ENCODE data around the gene ZNF444.
"Not testable (repeated sequence)": the region's sequence is repeated elsewhere in the genome, so short reads cannot be mapped to it uniquely, and the experiment has no call there.

Gene ZNF444

DNA sequence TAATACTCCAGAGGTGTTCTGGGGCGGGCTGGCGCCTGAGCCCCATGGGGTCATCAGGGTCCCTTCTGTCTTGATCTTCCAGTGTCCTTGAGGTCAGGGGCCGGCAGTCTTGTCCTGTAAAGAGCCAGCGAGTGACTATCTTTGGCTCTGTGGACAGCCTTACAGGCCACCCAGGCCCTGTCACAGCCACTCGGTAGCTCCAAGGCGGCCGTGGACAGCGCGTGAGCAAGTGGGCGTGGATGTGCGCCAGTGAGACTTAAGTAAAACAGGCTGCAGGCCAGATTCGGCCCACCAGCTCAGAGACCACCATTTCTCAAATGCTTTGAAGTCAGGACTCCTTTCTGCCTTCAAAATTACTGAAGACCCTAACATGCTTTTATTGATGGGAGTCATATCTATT lies 3.7 kb downstream of the ZNF444 start:
- in situ Hi-C loops (cut with MboI; ENCODE audit: low sequenced_read_pairs), result no loop called here

DNA sequence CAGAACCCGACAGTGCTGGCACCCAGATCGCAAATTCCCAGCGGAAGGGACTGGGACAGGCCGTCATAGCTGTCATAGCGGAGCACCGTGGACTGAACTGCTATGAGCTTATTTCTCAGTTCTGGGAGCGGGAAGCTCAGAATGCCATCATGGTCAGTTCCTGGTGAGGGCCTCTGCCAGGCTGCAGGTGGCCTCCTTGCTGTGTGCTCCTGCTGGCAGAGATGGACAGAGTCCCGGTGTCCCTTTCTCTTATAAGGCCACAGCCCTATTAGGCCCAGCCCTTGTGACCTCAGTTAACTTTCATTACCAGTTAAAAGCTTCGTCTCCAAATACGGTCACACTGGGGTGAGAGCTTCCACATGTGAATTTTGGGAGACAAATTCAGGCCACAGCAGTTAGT lies 4.6 kb downstream of the ZNF444 start:
- in situ Hi-C loops (cut with MboI; ENCODE audit: low sequenced_read_pairs), result no loop called here

DNA sequence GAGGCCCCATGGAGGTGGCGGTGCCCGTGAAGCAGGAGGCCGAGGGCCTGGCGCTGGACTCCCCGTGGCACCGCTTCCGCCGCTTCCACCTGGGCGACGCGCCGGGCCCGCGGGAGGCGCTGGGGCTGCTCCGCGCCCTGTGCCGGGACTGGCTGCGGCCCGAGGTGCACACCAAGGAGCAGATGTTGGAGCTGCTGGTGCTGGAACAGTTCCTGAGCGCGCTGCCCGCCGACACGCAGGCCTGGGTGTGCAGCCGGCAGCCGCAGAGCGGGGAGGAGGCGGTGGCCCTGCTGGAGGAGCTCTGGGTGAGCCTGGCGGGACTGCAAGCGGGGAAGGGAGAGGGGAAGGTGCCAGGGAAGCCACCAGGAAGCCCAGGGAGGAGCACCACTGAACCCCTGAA lies 5.8 kb downstream of the ZNF444 start:
- in situ Hi-C loops (cut with MboI; ENCODE audit: low sequenced_read_pairs), result no loop called here

DNA sequence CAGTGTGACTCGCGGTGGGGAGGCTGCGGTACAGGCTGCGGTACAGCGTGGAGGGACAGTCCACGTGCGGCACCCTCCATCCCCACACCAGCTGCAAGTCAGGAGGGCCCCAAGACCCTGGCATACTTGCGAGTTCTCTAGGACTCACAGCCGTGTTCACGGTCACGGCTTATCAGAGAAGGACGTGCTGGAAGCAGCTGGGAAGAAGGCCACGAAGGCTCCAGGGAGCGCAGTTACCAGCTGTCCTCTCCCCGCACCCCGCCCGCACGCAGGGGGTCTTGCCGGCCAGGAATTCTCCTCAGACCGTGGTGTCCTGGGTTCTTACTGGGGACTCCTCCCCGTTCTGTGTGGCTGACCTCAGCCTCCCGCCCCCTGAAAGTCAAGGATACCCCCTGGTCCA lies 6.2 kb downstream of the ZNF444 start:
- in situ Hi-C loops (cut with MboI; ENCODE audit: low sequenced_read_pairs), result no loop called here

DNA sequence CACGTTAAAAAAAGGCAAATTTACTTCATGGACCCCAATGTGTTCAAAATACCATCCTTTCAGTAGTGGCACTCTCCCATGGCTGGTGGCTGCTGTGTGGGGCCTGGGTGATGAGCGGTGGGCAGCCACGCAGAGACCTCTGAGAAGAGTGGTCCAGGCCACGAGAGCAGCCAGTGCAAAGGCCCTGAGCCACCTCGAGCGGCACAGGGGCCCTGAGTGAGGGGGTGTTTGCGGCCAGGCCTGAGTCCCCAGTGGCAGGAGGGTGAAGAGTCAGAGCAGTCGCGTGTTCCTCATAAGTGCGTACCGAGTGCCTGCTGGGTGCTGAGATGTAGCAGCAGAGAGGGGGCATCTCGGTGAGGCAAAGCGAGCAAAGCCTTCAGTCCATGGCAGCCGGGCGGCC lies 7.0 kb downstream of the ZNF444 start:
- in situ Hi-C loops (cut with MboI; ENCODE audit: low sequenced_read_pairs), result no loop called here

DNA sequence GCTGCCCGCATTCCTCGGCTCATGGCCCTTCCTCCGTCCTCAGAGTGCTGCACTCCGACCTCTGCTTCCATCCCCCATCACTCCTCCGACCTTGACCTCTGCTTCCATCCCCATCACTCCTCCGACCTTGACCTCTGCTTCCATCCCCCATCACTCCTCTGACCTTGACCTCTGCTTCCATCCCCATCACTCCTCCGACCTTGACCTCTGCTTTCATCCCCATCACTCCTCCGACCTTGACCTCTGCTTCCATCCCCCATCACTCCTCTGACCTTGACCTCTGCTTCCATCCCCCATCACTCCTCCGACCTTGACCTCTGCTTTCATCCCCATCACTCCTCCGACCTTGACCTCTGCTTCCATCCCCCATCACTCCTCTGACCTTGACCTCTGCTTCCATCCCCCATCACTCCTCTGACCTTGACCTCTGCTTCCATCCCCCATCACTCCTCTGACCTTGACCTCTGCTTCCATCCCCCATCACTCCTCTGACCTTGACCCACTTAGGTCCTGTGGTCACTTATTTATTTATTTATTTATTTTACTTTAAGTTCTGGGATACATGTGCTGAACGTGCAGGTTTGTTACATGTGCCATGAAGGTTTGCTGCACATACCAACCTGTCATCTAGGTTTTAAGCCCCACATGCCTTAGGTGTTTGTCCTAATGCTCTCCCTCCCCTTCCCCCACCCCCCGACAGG lies 8.0 kb downstream of the ZNF444 start:
- in situ Hi-C loops (cut with MboI; ENCODE audit: low sequenced_read_pairs), result not testable (repeated sequence)

DNA sequence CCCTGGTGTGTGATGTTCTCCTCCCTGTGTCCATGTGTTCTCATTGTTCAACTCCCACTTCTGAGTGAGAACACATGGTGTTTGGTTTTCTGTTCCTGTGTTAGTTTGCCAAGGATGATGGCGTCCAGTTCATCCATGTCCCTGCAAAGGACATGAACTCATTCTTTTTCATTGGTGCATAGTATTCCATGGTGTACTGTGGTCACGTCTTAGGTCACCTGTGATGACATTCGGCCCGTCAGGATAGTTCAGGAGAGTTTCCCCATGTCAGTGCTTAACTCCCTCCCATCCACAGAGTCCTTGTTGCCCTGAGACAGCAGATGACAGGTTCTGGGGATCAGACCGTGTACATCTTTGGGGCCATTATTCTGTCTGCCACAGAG lies 8.6 kb downstream of the ZNF444 start:
- in situ Hi-C loops (cut with MboI; ENCODE audit: low sequenced_read_pairs), result no loop called here

DNA sequence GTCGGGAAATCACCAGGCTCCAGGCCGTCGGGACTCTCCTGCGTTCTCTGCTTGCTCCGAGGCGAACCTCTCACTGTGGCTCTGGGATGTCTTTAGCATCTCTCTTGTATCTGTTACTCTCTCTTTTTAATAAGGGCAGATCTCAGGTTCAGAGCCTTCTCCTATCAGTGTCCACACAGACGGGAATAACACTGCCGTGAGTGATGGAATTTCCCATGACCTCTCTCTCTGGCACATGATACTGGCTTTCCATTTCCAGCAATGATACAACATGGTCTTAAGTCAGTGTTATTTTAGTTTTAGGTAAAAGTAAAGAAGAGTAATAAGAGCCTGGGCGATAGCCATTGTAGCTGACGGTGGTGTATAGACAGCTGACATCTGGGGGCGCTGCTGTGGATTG lies 9.3 kb downstream of the ZNF444 start:
- in situ Hi-C loops (cut with MboI; ENCODE audit: low sequenced_read_pairs), result no loop called here

DNA sequence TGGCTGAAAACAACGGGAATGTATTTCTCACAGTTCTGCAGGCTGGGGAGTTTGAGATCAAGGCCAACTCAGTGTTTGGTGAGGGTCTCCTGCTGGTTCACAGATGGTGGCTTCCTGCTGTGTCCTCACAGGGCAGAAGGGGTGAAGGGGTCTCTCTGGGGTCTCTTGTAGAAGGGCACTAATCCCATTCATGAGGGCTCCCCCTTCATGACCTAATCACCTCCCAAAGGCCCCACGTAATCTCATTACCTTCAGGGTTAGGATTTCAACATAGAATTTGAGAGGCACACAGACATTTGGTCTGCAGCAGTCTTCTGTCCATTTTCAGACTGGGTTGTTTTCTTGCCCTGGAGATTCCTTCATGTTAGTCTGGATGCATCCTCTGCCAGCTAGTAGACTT lies 11.6 kb downstream of the ZNF444 start:
- in situ Hi-C loops (cut with MboI; ENCODE audit: low sequenced_read_pairs), result no loop called here

DNA sequence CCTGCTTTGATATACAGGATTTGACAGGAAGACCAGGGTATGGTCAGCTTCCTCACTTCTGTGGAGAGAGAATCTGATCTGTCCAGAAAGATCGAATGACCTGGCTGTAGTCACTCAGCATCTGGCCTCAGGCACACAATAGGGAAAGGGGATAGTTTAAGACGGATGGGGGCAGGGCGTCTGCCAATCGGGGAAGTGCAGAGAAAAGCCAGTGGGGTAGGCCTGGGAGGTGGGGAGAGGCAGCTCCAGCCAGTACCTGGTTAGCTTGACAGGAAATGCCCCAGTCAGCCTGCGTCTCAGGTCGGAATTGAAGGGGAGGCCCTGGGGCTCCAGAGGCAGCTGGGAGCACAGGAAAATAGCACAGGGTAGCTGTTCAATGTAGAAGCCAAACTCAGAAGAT lies 12.4 kb downstream of the ZNF444 start:
- in situ Hi-C loops (cut with MboI; ENCODE audit: low sequenced_read_pairs), result no loop called here

DNA sequence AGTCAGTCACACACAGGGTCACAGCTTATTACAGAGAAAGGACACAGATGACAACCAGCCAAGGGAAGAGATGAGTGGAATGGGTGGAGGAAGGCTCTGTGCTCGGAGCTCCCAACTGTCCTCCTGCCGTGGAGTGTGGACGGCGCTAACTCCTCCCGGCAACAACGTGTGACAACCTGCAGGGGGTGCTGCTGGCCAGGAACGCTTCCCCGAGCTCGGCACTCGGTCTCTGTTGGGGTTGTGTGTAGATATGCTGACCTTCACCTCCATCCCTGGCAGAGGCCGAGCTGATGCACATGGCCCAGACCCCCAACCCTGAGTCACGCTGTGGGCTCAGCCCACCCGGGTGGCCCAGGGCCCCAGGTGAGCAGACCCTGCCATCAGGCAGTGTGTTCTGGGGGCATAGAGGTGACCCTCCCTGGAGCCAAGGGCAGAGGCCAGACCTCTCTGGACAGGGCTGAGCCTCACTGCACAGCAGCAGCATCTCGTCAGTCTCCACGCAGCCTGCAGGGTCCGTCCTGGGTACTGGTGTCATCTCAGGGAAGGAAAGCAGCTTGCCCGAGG lies 14.1 kb downstream of the ZNF444 start:
- in situ Hi-C loops (cut with MboI; ENCODE audit: low sequenced_read_pairs), result no loop called here

DNA sequence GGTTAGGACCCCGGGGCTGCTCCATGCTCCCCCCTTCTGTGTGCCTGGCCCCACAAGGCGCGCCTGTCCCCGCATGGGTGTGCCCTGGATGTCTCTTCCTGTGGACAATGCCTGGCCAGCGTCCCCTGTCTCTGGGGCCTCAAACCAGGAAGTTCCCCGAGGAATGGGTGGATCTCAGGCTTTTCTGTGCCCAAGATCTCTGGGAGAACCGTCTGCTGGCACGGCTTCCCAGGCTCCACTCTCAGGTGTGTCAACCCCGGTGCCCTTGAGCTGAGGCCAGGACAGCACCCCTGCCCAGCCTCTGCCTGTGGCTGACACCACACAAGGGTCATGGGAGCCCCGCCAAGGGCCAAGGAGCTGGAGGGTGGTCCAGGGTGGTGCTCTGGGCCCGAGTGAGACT lies 15.7 kb downstream of the ZNF444 start:
- in situ Hi-C loops (cut with MboI; ENCODE audit: low sequenced_read_pairs), result no loop called here

DNA sequence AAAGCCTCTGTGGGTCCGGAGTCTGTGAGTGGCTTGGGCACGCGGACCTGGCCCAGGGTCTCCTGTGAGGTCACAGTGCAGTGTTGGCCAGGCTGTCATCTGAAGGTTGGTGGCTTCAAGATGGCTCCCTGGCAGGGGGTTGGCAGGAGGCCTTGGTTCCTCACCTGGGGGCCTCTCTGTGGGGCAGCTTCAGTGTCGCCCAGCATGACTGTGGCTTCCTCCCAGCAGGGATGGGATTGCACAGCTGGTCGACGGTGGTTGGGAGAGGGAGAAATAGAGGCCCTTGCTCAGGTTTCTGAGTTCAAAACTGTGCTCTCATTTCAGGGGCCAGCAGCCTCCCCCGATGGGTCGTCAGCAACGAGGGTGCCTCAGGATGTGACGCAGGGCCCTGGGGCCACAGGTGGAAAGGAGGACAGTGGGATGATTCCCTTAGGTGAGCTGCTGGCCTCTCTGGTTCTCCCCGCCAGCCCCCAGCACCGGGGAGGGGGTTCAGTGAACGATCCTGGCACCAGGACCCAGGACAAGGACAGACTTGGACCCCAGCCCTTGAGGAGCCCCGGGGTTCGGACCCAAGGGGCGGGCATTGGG lies 17.2 kb downstream of the ZNF444 start:
- in situ Hi-C loops (cut with MboI; ENCODE audit: low sequenced_read_pairs), result no loop called here

DNA sequence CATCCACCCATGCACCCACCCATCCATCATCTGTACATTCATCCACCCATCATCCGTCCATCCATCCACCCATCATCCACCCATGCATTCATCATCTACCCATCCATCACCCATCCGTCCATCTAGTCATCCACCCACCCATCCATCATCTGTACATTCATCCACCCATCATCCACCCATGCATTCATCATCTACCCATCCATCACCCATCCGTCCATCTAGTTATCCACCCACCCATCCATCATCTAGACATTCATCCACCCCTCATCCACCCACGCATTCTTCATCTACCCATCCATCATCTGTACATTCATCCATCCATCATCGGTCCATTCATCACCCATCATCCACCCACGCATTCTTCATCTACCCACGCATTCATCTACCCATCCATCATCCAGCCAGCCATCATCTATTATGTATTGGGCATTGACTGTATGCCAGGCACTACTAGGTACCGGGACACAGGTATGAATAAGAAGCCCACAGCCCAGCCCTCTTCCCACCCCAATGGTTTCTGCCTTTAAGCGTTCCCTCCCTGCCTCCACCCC lies 18.0 kb downstream of the ZNF444 start:
- in situ Hi-C loops (cut with MboI; ENCODE audit: low sequenced_read_pairs), result no loop called here

DNA sequence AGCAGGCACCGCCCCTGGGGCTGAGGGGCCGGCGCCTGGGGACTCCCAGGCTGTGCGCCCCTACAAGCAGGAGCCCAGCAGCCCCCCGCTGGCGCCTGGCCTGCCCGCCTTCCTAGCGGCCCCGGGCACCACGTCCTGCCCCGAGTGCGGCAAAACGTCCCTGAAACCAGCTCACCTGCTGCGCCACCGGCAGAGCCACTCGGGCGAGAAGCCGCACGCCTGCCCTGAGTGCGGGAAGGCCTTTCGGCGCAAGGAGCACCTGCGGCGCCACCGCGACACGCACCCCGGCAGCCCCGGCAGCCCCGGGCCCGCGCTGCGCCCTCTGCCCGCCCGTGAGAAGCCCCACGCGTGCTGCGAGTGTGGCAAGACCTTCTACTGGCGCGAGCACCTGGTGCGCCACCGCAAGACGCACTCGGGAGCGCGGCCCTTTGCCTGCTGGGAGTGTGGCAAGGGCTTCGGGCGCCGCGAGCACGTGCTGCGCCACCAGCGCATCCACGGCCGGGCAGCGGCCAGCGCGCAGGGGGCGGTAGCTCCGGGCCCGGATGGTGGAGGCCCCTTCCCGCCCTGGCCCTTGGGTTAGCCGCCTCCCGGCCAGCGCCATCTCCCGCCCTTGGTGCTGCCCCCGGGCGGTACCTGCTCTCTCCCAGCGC lies 18.7 kb downstream of the ZNF444 start:
- in situ Hi-C loops (cut with MboI; ENCODE audit: low sequenced_read_pairs), result no loop called here

DNA sequence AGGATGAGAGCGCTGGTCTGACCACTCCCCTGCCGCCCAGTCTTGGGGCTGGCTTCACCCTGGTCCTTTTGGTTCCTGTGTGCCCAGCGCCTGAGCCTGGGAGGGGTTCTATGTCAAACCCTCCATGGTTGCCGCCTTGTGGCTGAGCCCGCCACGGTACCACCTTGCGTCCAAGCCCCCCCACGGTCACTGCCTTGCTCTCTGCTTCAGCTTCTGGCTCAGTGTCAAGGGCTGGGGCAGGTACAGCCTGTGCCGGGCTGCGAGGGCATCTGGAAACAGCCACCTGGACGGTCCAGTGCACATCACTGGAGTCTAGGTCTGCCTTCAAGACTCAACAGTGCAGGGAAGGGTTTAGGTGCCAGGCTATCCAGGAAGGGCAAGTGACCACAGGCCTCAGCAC lies 20.4 kb downstream of the ZNF444 start:
- in situ Hi-C loops (cut with MboI; ENCODE audit: low sequenced_read_pairs), result no loop called here

DNA sequence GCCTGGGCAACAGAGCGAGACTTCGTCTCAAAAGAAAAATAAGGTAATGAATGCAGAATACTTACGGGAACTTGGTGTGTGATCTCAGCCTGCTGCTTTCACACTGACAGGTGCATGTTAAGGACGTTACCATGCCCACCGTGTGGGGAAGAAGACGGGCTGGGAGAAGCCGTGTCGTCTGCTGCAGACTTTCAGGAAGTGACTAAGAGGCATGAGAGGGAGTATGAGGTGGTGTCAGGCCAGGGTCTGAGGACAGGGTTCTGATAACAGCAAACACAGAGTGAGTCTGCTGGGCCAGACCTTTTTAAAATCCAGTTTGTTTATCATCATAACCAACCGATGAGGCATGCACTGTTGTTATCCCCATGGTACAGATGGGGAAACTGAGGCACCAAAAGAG lies 21.2 kb downstream of the ZNF444 start:
- in situ Hi-C loops (cut with MboI; ENCODE audit: low sequenced_read_pairs), result no loop called here

DNA sequence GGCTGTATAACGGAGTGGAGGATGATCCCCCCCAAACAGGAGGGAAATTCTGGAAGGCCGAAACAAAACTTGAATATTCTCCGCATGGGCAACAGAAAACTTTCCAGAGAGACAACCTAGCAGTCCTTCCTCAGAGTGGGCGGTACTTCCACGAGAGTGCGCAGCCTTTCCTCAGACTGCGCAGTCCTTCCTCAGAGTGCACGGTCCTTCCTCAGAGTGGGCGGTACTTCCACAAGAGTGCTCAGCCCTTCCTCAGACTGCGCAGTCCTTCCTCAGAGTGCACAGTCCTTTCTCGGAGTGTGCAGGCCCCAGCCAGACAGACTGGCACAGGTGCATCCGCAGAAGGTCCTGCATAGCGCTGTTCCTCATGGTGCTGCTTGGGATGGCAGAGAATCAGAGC lies 22.0 kb downstream of the ZNF444 start:
- in situ Hi-C loops (cut with MboI; ENCODE audit: low sequenced_read_pairs), result no loop called here

DNA sequence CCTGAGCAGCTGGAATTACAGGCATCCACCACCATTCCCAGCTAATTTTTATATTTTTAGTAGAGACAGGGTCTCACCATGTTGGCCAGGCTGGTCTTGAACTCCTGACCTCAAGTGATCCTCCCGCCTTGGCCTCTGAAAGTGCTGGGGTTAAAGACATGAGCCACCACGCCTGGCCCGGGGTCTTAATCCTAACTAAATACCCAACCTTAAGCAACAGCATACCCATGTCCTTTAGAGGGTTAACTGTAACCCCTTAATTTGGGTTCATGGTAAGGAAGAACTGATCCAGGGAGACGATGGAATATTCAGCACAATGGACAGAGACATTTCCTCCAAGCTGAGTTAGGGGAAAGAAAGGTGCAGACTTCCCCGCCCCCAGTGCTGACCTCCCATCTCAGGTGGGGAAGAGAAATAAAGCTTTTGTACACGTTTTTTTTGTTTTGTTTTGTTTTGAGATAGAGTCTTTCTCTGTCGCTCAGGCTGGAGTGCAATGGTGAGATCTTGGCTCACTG lies 26.0 kb downstream of the ZNF444 start:
- in situ Hi-C loops (cut with MboI; ENCODE audit: low sequenced_read_pairs), result no loop called here

DNA sequence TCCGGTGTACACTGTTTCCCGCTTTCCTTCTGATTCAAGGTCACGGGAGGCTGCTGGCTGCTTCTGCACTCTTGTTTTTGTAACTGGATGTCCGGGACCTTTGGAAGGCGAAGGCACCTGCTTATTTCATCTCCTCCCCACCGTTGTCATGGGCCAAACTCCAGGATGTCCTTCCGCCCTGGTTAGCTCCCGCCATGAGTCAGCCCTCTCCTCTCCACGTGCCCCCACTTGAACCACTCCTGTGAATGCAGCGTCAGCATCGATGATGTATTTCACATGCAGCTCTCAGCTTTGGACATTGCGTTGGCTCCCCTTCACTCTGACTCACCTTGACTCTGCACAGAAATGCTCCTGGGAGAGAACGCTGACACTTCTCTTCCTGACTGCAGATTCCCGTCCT lies 29.2 kb downstream of the ZNF444 start:
- in situ Hi-C loops (cut with MboI; ENCODE audit: low sequenced_read_pairs), result loop anchor here (10.0 kb wide), 1 partner anchor 95 kb away; no protein-coding TSS in a partner anchor

DNA sequence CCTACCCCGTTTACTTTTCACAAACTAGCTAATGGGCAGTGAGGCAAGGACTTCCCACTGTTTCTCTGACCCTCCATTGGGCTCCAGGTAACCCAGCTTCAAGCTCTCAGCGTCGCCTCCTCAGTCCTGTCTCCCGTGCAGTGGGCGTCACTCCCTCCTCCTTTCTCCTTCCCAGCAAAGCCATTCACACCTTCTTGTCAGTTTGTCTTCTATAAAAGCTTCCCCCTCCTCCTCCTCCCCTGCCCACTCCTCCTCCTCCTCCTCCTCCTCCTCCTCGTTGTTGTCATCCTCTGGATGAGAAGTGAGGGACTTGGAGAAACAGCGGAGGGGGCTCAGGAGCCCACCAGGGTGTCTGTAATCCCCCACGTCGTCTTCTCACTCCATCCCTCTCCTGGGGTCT lies 33.0 kb downstream of the ZNF444 start:
- in situ Hi-C loops (cut with MboI; ENCODE audit: low sequenced_read_pairs), result loop anchor here (10.0 kb wide), 1 partner anchor 99 kb away; no protein-coding TSS in a partner anchor

DNA sequence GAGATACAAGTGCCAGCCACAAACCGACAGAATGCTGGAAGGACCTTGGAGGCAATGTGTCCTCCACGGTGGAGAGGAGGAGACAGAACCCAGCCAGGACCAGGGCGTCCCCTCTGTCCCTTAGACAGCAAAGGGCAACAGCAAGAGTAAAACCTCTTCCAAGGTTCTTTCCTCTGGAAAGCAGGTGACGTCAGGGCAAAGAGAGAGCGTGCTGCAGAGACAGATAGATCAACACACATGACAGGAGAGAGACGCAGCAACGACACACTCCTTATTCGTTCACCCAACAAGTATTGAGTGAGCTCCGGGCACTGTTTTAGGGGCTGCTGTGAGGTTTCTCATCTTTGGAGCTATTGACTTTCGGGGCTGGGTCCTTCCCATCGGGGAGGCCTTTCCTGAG lies 33.5 kb downstream of the ZNF444 start:
- in situ Hi-C loops (cut with MboI; ENCODE audit: low sequenced_read_pairs), result loop anchor here (10.0 kb wide), 1 partner anchor 100 kb away; no protein-coding TSS in a partner anchor

Measured in HL-60/S4 treated with retinoic acid at 250 ng/mL for 4 days and 3 days (cell line).